ENCODE data around the gene PRRX2. TPM values are rescaled to one million over a fixed set of nuclear protein-coding genes. Genes with fewer than 3 reads are reported as not detected.
A peak's percentile ranks its signal among the peaks of the same experiment; 100 is the strongest.

PRRX2 gene
- total and polyA plus RNA-seq, 9 donors, result 0.20 to 4.0 (median 0.77) TPM

DNA sequence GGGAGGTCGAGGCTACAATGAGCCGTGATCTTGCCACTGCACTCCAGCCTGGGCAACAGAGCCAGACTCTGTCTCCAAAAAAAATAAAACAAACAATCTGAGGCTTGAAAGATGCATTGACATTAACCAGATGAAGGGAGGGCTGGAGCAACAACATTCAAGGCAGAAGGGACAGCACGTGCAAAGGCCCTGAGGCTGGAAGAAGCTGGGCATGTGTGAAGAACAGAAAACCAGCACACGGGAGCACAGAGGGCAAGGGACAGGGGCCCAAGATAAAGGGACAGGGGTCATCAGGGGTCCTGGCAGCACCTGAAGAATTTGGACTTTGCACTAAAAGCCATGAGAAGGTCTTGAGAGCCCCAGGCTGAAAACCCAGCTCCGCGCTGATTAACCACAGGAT, 84.1 kb downstream of the PRRX2 start:
- Histone ChIP-seq H3K36me3 (no peaks in the 10 kb centered on the region), H3K27ac (no peak overlapping the region), H3K9me3 (no peaks in the 10 kb centered on the region), H3K4me3 (no peak overlapping the region), H3K4me1 (ENCODE audit: insufficient read depth) (peaks cover 3% of the 10 kb centered on the region), H3K27me3 (no peaks in the 10 kb centered on the region)
- WGBS, 3 donors, result 86 to 96% (median 92%) methylated on average over 6 of the region's 6 CpGs
- intact Hi-C loops (cut with DNase I), result no loop called here
- TF ChIP-seq EP300 (IDR thresholded peaks at IDR 0.05), result no peak
- TF ChIP-seq POLR2A (IDR thresholded peaks at IDR 0.05), result no peak
- no peak for TF ChIP-seq CTCF (IDR thresholded peaks at IDR 0.05)
- DNase-seq, result no peak

GRCh38 chr9:129750013-129750638, 84.7 kb downstream of the PRRX2 start:
- intact Hi-C loops (cut with DNase I), result no loop called here
- no peaks in the 10 kb centered on the region for H3K36me3 ChIP-seq
- no peaks in the 10 kb centered on the region for H3K9me3 ChIP-seq
- no peak overlapping the region for H3K27ac ChIP-seq
- no peak for DNase-seq
- 93 to 96% (median 94%) methylated on average over 9 of the region's 9 CpGs for WGBS, 3 donors
- TF ChIP-seq EP300 (IDR thresholded peaks at IDR 0.05), result no peak
- TF ChIP-seq CTCF (IDR thresholded peaks at IDR 0.05), result no peak
- TF ChIP-seq POLR2A (IDR thresholded peaks at IDR 0.05), result no peak
- no peak overlapping the region for H3K4me3 ChIP-seq
- no peaks in the 10 kb centered on the region for H3K27me3 ChIP-seq
- H3K4me1 ChIP-seq (ENCODE audit: insufficient read depth), result peaks cover 3% of the 10 kb centered on the region

- H3K4me3 ChIP-seq, result peak overlapping the region; percentile 28
- no peak for DNase-seq
- no peaks in the 10 kb centered on the region for H3K36me3 ChIP-seq
- TF ChIP-seq EP300 (IDR thresholded peaks at IDR 0.05), result no peak
- no peaks in the 10 kb centered on the region for H3K9me3 ChIP-seq
- no peaks in the 10 kb centered on the region for H3K27me3 ChIP-seq
- intact Hi-C loops (cut with DNase I), result no loop called here
- no peak overlapping the region for H3K27ac ChIP-seq
- H3K4me1 ChIP-seq (ENCODE audit: insufficient read depth), result peaks cover 3% of the 10 kb centered on the region
- WGBS, 3 donors, result 23 to 31% (median 28%) methylated on average over 31 of the region's 31 CpGs
Measured at GRCh38 chr9:129751841-129752801, 86.7 kb downstream of the PRRX2 start.

DNA sequence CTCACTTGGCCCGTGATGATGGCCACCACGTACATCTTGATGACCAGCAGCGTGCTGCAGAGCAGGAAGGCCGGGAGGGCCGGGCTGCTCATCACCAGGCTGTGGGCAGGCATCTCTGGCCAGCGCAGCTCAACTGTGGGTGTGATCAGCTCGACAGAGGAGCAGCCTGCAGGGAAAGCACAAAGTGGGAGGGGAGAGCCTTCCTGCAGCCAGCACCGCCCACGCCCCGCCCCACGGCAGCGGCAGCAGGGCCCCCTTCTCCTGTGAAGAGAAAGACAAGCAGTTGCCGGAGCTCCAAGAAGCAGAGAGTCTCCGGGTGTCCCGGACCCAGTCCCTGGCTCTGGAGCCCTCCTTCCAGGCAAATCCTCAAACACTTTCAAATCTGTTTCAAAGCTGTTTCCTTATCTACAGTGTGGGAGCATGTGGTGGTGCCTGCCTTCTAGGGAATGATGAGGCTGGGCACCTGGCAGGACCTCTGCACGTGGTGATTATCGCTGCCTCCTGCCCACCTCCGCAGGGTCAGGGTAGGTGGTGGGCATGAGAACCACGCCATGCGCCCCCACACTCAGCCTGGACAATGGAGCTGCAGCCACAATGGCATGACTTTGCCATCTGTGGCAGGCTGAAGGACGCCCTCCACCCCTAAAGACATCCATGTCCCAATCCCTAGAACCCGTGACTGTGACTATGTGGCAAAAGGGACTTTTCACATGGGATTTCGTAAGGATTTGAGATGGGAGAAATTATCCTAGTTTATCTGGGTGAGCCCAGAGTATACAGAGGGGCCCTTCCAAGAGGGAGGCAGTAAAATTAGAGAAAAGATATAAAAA, 87.7 kb downstream of the PRRX2 start, which contains the start of gene PTGES:
PTGES (minus strand) TSS at position 143 of the 830 bp plus-strand sequence; CDS start at position 113, 30 bp downstream.
- intact Hi-C loops (cut with DNase I), result no loop called here
- DNase-seq, result peak; percentile 61 to 76 (median 73)

More for the DNA sequence above, 87.7 kb downstream of the PRRX2 start, which contains the start of gene PTGES:
- Histone ChIP-seq H3K9me3 (no peaks in the 10 kb centered on the region), H3K36me3 (no peaks in the 10 kb centered on the region), H3K4me3 (peak within 1 kb of the TSS; percentile 28), H3K4me1 (ENCODE audit: insufficient read depth) (peaks cover 3% of the 10 kb centered on the region), H3K27ac (no peak within 1 kb of the TSS), H3K27me3 (no peaks in the 10 kb centered on the region)
- 11 to 19% (median 11%) methylated on average over 18 to 23 of the region's 23 CpGs for WGBS, 3 donors
- no peak for TF ChIP-seq EP300 (IDR thresholded peaks at IDR 0.05)
- TF ChIP-seq CTCF (IDR thresholded peaks at IDR 0.05), result no peak
- TF ChIP-seq POLR2A (IDR thresholded peaks at IDR 0.05), result no peak
